ENCODE results near the gene RASL11B. TPM values are rescaled to one million over a fixed set of nuclear protein-coding genes. Genes with fewer than 3 reads are reported as not detected.

RASL11B gene
- total RNA-seq, 1 experiment from 2014 or later = not detected

- in situ Hi-C loops (cut with HindIII; ENCODE audit: low pct_unique_long_range_greater_than_20kb, low sequenced_read_pairs) = no loop called here
- DNase-seq (ENCODE audit: low read depth) = no peak
These were observed 5.0 kb downstream of the RASL11B start for GRCh38 chr4:52867163-52867562.

DNA sequence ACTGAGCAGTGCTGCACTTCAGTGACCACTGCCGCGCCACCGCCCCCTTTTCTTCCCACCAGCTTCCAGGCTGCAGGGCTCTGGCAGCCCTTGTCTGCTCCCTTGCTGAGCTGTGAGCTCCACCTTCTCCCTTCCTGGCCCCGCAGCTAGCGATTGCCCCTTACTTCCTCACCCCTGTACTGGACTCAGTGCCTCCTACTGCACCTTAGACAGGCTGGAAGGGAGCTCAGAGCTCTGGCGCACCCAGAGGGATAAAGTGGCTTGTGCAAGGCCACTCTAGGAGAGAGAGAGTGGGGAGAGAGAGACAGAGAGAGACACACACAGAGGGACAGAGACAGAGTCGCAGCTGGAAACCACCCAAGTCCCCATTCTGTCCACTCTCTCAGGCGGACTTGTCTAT lies 6.0 kb downstream of the RASL11B start:
- DNase-seq (ENCODE audit: low read depth) = no peak
- in situ Hi-C loops (cut with HindIII; ENCODE audit: low pct_unique_long_range_greater_than_20kb, low sequenced_read_pairs) = no loop called here

GRCh38 chr4:52869196-52869595 lies 7.1 kb downstream of the RASL11B start:
- in situ Hi-C loops (cut with HindIII; ENCODE audit: low pct_unique_long_range_greater_than_20kb, low sequenced_read_pairs) = no loop called here
- DNase-seq (ENCODE audit: low read depth) = no peak

DNA sequence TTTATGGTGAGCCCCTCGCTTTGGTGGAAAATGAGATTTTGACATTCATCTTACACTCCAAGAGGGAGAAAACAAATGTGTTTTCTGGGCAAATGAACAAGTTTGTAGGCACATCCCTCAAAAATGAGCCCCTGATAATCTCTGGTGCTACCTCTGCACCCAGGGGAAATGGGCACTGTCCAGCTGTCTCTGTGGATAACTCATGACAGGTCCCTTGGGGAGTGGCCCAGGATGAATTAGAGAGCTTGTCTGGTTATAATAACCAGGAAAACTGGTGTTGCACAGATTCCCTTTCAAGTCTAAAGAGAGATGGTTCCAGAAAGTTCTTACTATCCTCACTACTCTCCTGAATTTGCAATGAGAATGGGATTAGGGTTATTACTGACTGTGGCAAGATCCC lies 7.5 kb downstream of the RASL11B start:
- no peak for DNase-seq (ENCODE audit: low read depth)

DNA sequence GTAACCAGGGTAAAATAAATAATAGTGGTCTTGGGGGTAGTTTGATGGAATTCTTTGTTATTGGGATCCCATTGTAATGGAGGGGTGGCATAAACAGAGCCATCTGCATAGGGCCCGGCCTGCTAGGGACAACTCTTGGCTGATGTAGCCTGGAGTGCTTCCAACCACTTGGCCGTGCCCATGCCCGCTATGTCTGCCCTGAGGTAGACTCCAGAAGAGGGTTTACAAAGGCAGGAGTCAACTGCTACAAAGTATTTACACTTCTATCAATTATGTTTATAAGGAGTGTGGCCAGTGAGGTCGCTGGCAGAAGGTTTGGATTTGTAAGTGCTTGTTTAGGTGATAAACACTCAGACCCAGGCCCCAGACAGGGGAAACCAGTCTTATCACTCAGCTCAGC lies 8.1 kb downstream of the RASL11B start:
- DNase-seq (ENCODE audit: low read depth) = no peak
- in situ Hi-C loops (cut with HindIII; ENCODE audit: low pct_unique_long_range_greater_than_20kb, low sequenced_read_pairs) = no loop called here

More for the DNA sequence above, 7.5 kb downstream of the RASL11B start:
- in situ Hi-C loops (cut with HindIII; ENCODE audit: low pct_unique_long_range_greater_than_20kb, low sequenced_read_pairs) = no loop called here

GRCh38 chr4:52873191-52873590 lies 11.1 kb downstream of the RASL11B start:
- in situ Hi-C loops (cut with HindIII; ENCODE audit: low pct_unique_long_range_greater_than_20kb, low sequenced_read_pairs) = no loop called here
- DNase-seq (ENCODE audit: low read depth) = no peak

DNA sequence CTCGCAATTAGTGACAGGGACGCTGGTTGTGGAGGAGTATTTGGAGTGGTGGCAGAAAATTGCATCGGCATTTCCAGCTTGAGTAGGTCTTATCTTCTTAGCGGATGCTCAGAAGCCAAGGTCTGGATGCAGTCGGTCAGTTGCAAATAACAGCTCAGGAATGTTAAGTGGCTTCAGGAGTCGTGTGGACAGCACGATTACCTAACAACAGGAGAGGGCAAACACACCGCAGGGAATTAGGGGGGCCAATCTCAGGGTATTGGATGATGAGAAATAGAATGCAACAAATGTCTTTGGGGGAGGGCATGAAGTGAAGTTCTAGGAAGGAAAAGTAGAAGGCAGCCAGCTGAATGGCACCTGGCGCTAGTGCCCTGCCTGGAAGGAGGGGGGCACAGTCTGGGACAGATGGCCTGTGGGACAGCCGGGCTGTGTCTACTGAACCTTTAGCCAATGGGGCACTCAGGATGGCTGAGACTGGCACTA lies 11.8 kb downstream of the RASL11B start:
- no peak for DNase-seq (ENCODE audit: low read depth)
- in situ Hi-C loops (cut with HindIII; ENCODE audit: low pct_unique_long_range_greater_than_20kb, low sequenced_read_pairs) = no loop called here

GRCh38 chr4:52874948-52875347 lies 12.8 kb downstream of the RASL11B start:
- DNase-seq (ENCODE audit: low read depth) = no peak
- in situ Hi-C loops (cut with HindIII; ENCODE audit: low pct_unique_long_range_greater_than_20kb, low sequenced_read_pairs) = no loop called here

- in situ Hi-C loops (cut with HindIII; ENCODE audit: low pct_unique_long_range_greater_than_20kb, low sequenced_read_pairs) = no loop called here
- DNase-seq (ENCODE audit: low read depth) = no peak
These were observed 14.0 kb downstream of the RASL11B start for GRCh38 chr4:52876069-52876468.

DNA sequence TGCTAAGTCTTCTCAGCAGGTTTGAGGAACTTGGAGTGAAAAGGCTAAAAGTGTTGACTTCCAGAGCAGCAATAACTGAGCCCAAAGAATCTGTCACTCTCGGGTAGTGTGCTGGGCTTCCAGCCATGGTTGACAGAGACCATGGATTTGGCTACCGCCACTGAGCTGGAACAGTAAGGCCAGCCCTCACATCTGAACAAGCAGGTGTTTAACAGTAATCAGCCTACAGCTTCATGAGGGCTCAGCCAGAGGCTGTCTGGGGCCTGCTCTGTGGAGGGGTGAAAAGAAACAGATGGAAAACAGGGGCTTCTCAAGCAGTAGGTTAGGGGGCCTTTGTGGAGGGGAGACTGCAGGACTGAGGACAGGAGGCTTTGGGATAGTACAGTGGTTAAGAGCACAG lies 14.9 kb downstream of the RASL11B start:
- in situ Hi-C loops (cut with HindIII; ENCODE audit: low pct_unique_long_range_greater_than_20kb, low sequenced_read_pairs) = no loop called here
- no peak for DNase-seq (ENCODE audit: low read depth)

DNA sequence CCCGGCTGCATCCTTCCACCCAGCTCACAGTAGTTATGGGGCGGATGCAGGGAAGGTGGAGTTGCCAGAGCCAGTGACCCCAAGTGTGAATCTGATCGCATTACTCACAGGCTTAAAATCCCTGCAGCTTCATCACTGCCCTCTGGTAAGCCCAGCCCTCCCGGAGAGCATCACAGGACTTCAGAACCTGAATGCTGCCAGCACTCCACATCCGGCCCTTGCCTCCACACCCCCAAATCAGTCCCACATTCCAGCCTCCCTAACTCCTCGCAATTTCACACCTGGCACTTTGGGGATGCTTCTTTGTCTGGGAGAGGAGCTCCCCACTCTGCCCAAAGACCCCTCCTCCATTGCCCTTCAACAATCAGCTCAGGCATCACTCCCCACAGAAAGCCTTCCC lies 15.6 kb downstream of the RASL11B start:
- in situ Hi-C loops (cut with HindIII; ENCODE audit: low pct_unique_long_range_greater_than_20kb, low sequenced_read_pairs) = no loop called here
- no peak for DNase-seq (ENCODE audit: low read depth)

GRCh38 chr4:52879471-52879870 lies 17.4 kb downstream of the RASL11B start:
- in situ Hi-C loops (cut with HindIII; ENCODE audit: low pct_unique_long_range_greater_than_20kb, low sequenced_read_pairs) = no loop called here
- DNase-seq (ENCODE audit: low read depth) = no peak

GRCh38 chr4:52880994-52881393 lies 18.9 kb downstream of the RASL11B start:
- in situ Hi-C loops (cut with HindIII; ENCODE audit: low pct_unique_long_range_greater_than_20kb, low sequenced_read_pairs) = no loop called here
- DNase-seq (ENCODE audit: low read depth) = no peak

- in situ Hi-C loops (cut with HindIII; ENCODE audit: low pct_unique_long_range_greater_than_20kb, low sequenced_read_pairs) = no loop called here
- no peak for DNase-seq (ENCODE audit: low read depth)
These were observed 21.1 kb downstream of the RASL11B start for GRCh38 chr4:52883183-52883621.

GRCh38 chr4:52883707-52884669 lies 21.9 kb downstream of the RASL11B start:
- no peak for DNase-seq (ENCODE audit: low read depth)
- in situ Hi-C loops (cut with HindIII; ENCODE audit: low pct_unique_long_range_greater_than_20kb, low sequenced_read_pairs) = no loop called here

- no peak for DNase-seq (ENCODE audit: low read depth)
- in situ Hi-C loops (cut with HindIII; ENCODE audit: low pct_unique_long_range_greater_than_20kb, low sequenced_read_pairs) = no loop called here
These were observed 22.9 kb downstream of the RASL11B start for GRCh38 chr4:52884994-52885393.

GRCh38 chr4:52889354-52889753 lies 27.2 kb downstream of the RASL11B start:
- no peak for DNase-seq (ENCODE audit: low read depth)

DNA sequence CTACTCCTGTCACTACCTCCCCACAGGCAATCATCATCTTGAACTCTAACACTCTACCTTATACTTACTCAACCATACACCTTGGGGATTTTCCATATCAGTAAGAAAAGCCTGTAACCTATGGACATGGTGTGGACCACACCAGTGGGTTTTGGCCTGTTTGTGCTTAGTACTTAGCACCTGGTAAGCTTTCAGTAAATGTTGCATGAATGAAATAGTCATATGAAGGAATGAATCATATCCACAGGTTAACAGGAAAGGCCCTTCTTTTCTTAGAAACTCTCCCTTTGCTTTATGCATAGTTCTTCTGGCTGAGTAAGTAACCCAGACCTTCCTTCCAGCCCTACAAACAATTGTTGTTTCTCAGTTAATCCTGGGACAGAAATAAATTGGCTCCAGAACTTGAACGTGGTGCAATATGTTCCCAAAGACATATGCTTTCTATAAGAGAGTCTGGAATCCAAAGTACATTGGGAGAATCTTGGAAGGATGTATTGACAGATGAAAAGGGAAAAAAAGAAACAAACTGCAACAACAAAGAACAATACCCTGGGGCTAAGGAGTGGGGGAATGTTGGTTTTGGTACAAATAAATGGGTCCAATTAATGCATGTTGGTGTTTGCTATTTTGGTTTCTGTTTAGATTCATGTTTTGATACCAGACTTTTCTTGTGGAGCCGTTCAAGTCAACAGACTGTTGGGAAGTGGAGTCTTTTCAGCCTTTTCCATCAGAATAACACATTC lies 27.8 kb downstream of the RASL11B start:
- in situ Hi-C loops (cut with HindIII; ENCODE audit: low pct_unique_long_range_greater_than_20kb, low sequenced_read_pairs) = no loop called here
- no peak for DNase-seq (ENCODE audit: low read depth)

More at GRCh38 chr4:52889354-52889753, 27.2 kb downstream of the RASL11B start:
- in situ Hi-C loops (cut with HindIII; ENCODE audit: low pct_unique_long_range_greater_than_20kb, low sequenced_read_pairs) = no loop called here

GRCh38 chr4:52890521-52890791 lies 28.3 kb downstream of the RASL11B start:
- DNase-seq (ENCODE audit: low read depth) = no peak
- in situ Hi-C loops (cut with HindIII; ENCODE audit: low pct_unique_long_range_greater_than_20kb, low sequenced_read_pairs) = no loop called here

All from Caki2 (cell line).